K562 (cell line): ENCODE measurements around the gene SIRPA. TPM values are rescaled to one million over a fixed set of nuclear protein-coding genes. Genes with fewer than 3 reads are reported as not detected.

Experiments used
- ATAC-seq: fragments of 200-7000 bp; cut with Tn5 transposase; 3 replicates; pipeline ENCODE4 v1.9.1; 2020; ENCODE audit warnings: moderate library complexity
- BruUV-seq: library from RNA; stranded (reverse); fragments of 400-500 nt; replicated peaks from 2 replicates; lab custom pipeline; 2021; lab: Mats Ljungman, UMichigan
- CTCF ChIA-PET: fragments of 300-600 bp; formaldehyde crosslinking; extraction: SDS; loops from one replicate; lab custom pipeline; 2021; ENCODE audit warnings: low intra/inter-chr PET ratio; lab: Yijun Ruan, JAX
- POLR2A ChIA-PET: fragments of 300-600, 350-650 bp; sonication (Branson Sonifier 250); formaldehyde crosslinking; extraction: SDS; loops from one replicate; lab custom pipeline; 2021; ENCODE audit warnings: antibody characterized with exemption, inconsistent platforms; lab: Yijun Ruan, JAX
- DNase-seq, 4 experiments: peaks; one replicate each; pipeline versions ENCODE4 v3.0.0 to v3.0.0-alpha.2; 2011 to 2018; ENCODE audit warnings: low spot score in 3 of 4, mixed read lengths in 3 of 4; ENCODE audit errors: extremely low read depth in 1 of 4
- FAIRE-seq: peaks from 2 replicates; lab custom pipeline; 2011; peaks lifted over from hg19 to GRCh38; lab: Jason Lieb, UNC
- H2AFZ ChIP-seq: 2 replicates; pipeline ENCODE4 v1.6.0; 2011; ENCODE audit warnings: low read depth, low read length, control low read depth, inconsistent platforms
- H3K27ac ChIP-seq: fragments of 200-600 bp; 3 replicates; pipeline ENCODE4 v1.8.0; 2011; ENCODE audit warnings: low read depth, mild to moderate bottlenecking, control low read depth, inconsistent platforms, low read length, moderate library complexity, mixed read lengths; ENCODE audit errors: extremely low read depth
- H3K27me3 ChIP-seq, 2 experiments: fragments of 300-600 bp in 1 of 2; 2 replicates in 1 of 2; 3 replicates in 1 of 2; pipeline versions ENCODE4 v1.6.0 to v1.8.0; 2011; ENCODE audit warnings: inconsistent platforms in 2 of 2, low read length in 2 of 2, mild to moderate bottlenecking in 1 of 2, mixed read lengths in 1 of 2, moderate library complexity in 1 of 2; ENCODE audit not compliant: control insufficient read depth in 2 of 2, insufficient read depth in 2 of 2
- H3K36me3 ChIP-seq: fragments of 300-600 bp; 3 replicates; pipeline ENCODE4 v1.8.0; 2011; ENCODE audit warnings: mild to moderate bottlenecking, low read length, inconsistent platforms; ENCODE audit not compliant: control insufficient read depth, insufficient read depth
- H3K4me1 ChIP-seq, 2 experiments: fragments of 200-600 bp in 1 of 2; replicated peaks in 1 of 2; 2 replicates in 1 of 2; 3 replicates in 1 of 2; pipeline versions ENCODE4 v1.5.1 to v1.8.0; 2011; ENCODE audit warnings: inconsistent platforms in 2 of 2, low read length in 2 of 2, mild to moderate bottlenecking in 1 of 2, mixed read lengths in 1 of 2, moderate library complexity in 1 of 2; ENCODE audit not compliant: control insufficient read depth in 2 of 2, insufficient read depth in 2 of 2
- H3K4me2 ChIP-seq: 2 replicates; pipeline ENCODE4 v1.6.1; 2011; ENCODE audit warnings: low read length, control low read depth, inconsistent platforms, mixed read lengths; ENCODE audit not compliant: insufficient read depth
- H3K4me3 ChIP-seq: fragments of 200-600 bp; sonication (generic), shearing (Covaris generic); 2 replicates; pipeline ENCODE4 v1.5.1; 2016; ENCODE audit warnings: control low read depth, inconsistent platforms
- H3K79me2 ChIP-seq: fragments of 200-600 bp; 3 replicates; pipeline ENCODE4 v1.8.0; 2011; ENCODE audit warnings: low read length, inconsistent platforms; ENCODE audit not compliant: control insufficient read depth, insufficient read depth
- H3K9ac ChIP-seq, 2 experiments: 2 replicates each; pipeline versions ENCODE4 v1.6.0 to v1.6.1; 2011; ENCODE audit warnings: low read depth in 2 of 2, low read length in 2 of 2, control low read depth in 1 of 2, inconsistent platforms in 1 of 2, mild to moderate bottlenecking in 1 of 2, mixed read lengths in 1 of 2; ENCODE audit not compliant: insufficient read depth in 1 of 2
- H3K9me1 ChIP-seq: one replicate; pipeline ENCODE4 v1.6.0; 2011; ENCODE audit warnings: inconsistent platforms, mild to moderate bottlenecking, low read length, moderate library complexity; ENCODE audit not compliant: control insufficient read depth, insufficient read depth
- H3K9me3 ChIP-seq: replicated peaks from 2 replicates; pipeline ENCODE4 v1.5.1; 2011; ENCODE audit warnings: low read depth, low read length, inconsistent platforms; ENCODE audit not compliant: control insufficient read depth, insufficient read depth
- H4K20me1 ChIP-seq: replicated peaks from 2 replicates; pipeline ENCODE4 v1.6.1; 2011; ENCODE audit warnings: low read length, inconsistent platforms, mixed read lengths; ENCODE audit not compliant: control insufficient read depth, insufficient read depth
- ARHGAP35 ChIP-seq: fragments of 450-650 bp; IDR thresholded peaks from 2 replicates; pipeline ENCODE4 v1.6.1; 2018; ENCODE audit not compliant: partially characterized antibody
- CREB1 ChIP-seq, 2 experiments: sonication (generic) in 1 of 2; formaldehyde crosslinking in 1 of 2; IDR thresholded peaks; 2 replicates each; pipeline versions ENCODE4 v1.6.1 to v1.8.0; 2012 to 2022; ENCODE audit warnings: inconsistent platforms in 1 of 2, mild to moderate bottlenecking in 1 of 2, missing genetic modification reagents in 1 of 2, moderate library complexity in 1 of 2
- LEF1 ChIP-seq: fragments of 450-650 bp; IDR thresholded peaks from 2 replicates; pipeline ENCODE4 v1.6.1; 2016; ENCODE audit warnings: mild to moderate bottlenecking
- MEIS2 ChIP-seq: fragments of 450-650 bp; IDR thresholded peaks from 2 replicates; pipeline ENCODE4 v1.6.1; 2014; ENCODE audit warnings: mild to moderate bottlenecking; ENCODE audit not compliant: partially characterized antibody
- PTRF ChIP-seq: fragments of 450-650 bp; IDR thresholded peaks from 2 replicates; pipeline ENCODE4 v1.6.1; 2016; ENCODE audit warnings: mild to moderate bottlenecking, missing genetic modification characterization, missing compliant biosample characterization
- SMAD4 ChIP-seq: fragments of 250-450 bp; sonication (Bioruptor Pico); conservative IDR thresholded peaks from 2 replicates; pipeline ENCODE4 v1.8.0; 2021; ENCODE audit warnings: inconsistent platforms, mild to moderate bottlenecking, moderate library complexity
- SMARCA5 ChIP-seq: fragments of 450-650 bp; IDR thresholded peaks from 2 replicates; pipeline ENCODE4 v1.6.1; 2016
- TAF15 ChIP-seq: fragments of 200-400 bp; formaldehyde crosslinking; IDR thresholded peaks from 2 replicates; pipeline ENCODE4 v1.6.1; 2017; ENCODE audit warnings: mild to moderate bottlenecking, low read depth, low read length, moderate library complexity
- ZNF274 ChIP-seq: IDR thresholded peaks from 2 replicates; pipeline ENCODE4 v1.6.1; 2011; ENCODE audit warnings: low read depth, mild to moderate bottlenecking, low read length, moderate library complexity, borderline replicate concordance
- ZNF57 ChIP-seq: fragments of 450-650 bp; formaldehyde crosslinking; IDR thresholded peaks from 2 replicates; pipeline ENCODE4 v1.4.0; 2020; ENCODE audit warnings: mild to moderate bottlenecking, moderate library complexity
- WGBS: fragments of 100-300 bp; shearing (Covaris generic); methylation state at CpG from one replicate; pipeline ENCODE4 v1.1.6; 2016; ENCODE audit warnings: low coverage, mixed read lengths; ENCODE audit not compliant: insufficient coverage; ENCODE audit errors: missing lambda C conversion rate; 5-methylcytosine and 5-hydroxymethylcytosine counted together
- in situ Hi-C: fragments of 300-500 bp; cut with MboI; formaldehyde crosslinking; loops from 4 replicates; pipeline ENCODE4 v1.15.0; 2018; ENCODE audit warnings: inconsistent platforms, mixed read lengths
- intact Hi-C: fragments of 100-400 bp; cut with micrococcal nuclease; formaldehyde crosslinking; loops from 2 replicates; pipeline ENCODE4 v1.14.2; 2022
- polyA plus RNA-seq, 8 experiments: library from polyadenylated mRNA; depleted of rRNA in 4 of 8; stranded (reverse) in 5 of 8; unstranded in 3 of 8; fragments of >200 nt; fragmentation: Nextera tagmentation in 2 of 8; fragmentation: Illumina TruSeq in 1 of 8; extraction: Ambion mirVana in 2 of 8; extraction: Trizol in 1 of 8; gene quantifications; 2 replicates each; pipeline versions ENCODE4 v1.2.1 to v1.2.3, GENCODE V29; 2011 to 2014; ENCODE audit warnings: inconsistent platforms in 1 of 8, missing spikeins in 1 of 8
- total RNA-seq, 7 experiments: library from RNA; depleted of rRNA in 6 of 7; stranded (reverse); fragments of >200 nt in 6 of 7; fragmentation: Illumina TruSeq in 2 of 7; extraction: Trizol in 2 of 7; gene quantifications; 2 replicates each; pipeline versions ENCODE4 v1.2.1 to v1.2.3, GENCODE V29; 2011 to 2021; ENCODE audit warnings: low replicate concordance in 1 of 7
- TF ChIP-seq, protein P1 (sequence below): sonication (generic); formaldehyde crosslinking; IDR thresholded peaks from 2 replicates; pipeline ENCODE4 v1.8.0; 2022; ENCODE audit warnings: mild to moderate bottlenecking, low read depth, missing genetic modification reagents
- TF ChIP-seq, protein P2 (sequence below): fragments of 450-650 bp; formaldehyde crosslinking; IDR thresholded peaks from 2 replicates; pipeline ENCODE4 v1.4.0; 2020; ENCODE audit warnings: mild to moderate bottlenecking

SIRPA gene
- total and polyA plus RNA-seq, 9 of the 15 experiments (the other 6 are each of a cell fraction or from before 2014, with no cell fraction given), result 0.01 to 0.40 (median 0.11) TPM; not detected in 2

DNA sequence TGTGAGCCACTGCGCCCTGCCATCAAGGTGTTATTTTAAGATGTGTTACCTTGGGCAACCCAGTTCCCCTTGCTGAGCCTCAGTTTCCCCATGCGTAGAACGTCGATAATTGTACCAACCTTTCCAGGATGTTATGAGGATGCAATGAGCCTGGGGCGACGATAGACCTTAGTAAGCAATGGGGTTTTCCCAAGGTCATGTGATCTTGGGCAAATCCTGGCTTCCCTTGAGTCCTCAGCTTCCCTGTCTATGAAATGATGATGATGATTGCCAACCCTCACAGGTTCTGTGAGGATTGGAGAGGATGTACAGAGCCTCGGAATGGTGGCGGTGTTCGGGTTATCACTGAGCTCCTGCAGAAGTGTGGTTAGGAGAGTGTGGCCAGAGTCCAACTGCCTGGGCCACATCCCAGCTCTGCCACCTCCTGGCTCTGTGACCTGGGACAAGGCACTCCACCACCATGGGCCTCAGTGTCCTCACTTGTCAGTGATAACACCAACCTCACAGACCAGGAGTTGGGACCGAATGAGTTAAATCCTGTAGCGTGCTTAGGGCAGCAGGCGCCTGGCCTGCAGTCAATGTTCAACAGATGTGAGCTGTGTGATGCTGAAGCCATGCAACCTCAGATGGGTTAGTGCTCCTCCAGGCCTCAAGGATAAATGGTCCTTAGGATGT is 23.4 kb downstream of the SIRPA start:
- ChIA-PET CTCF (no interaction called here), POLR2A (no interaction called here)
- in situ Hi-C loops, result no loop called here
- Histone ChIP-seq H3K9ac (no peak overlapping the region), H3K27ac (no peak overlapping the region), H2AFZ (no peak overlapping the region), H3K4me3 (no peak overlapping the region), H3K79me2 (no peaks in the 10 kb centered on the region), H3K9me3 (no peaks in the 10 kb centered on the region), H4K20me1 (no peaks in the 10 kb centered on the region), H3K4me2 (no peak overlapping the region), H3K36me3 (no peaks in the 10 kb centered on the region), H3K27me3 (no peaks in the 10 kb centered on the region), H3K9me1 (no peaks in the 10 kb centered on the region), H3K4me1 (no peaks in the 10 kb centered on the region)
- WGBS, result 6% methylated on average over 12 of the region's 12 CpGs
- TF ChIP-seq, protein P1, sequence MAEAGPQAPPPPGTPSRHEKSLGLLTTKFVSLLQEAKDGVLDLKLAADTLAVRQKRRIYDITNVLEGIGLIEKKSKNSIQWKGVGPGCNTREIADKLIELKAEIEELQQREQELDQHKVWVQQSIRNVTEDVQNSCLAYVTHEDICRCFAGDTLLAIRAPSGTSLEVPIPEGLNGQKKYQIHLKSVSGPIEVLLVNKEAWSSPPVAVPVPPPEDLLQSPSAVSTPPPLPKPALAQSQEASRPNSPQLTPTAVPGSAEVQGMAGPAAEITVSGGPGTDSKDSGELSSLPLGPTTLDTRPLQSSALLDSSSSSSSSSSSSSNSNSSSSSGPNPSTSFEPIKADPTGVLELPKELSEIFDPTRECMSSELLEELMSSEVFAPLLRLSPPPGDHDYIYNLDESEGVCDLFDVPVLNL (CRISPR knock-in tag), result no peak
- TF ChIP-seq TAF15 (no peak), SMAD4 (CRISPR knock-in tag) (no peak), ZNF57 (no peak), CREB1 (IDR thresholded peaks at IDR 0.05) (no peak), CREB1 (CRISPR knock-in tag; IDR thresholded peaks at IDR 0.05) (no peak), LEF1 (no peak), MEIS2 (no peak), ARHGAP35 (no peak), ZNF274 (no peak), PTRF (no peak), SMARCA5 (no peak)
- TF ChIP-seq, protein P2, sequence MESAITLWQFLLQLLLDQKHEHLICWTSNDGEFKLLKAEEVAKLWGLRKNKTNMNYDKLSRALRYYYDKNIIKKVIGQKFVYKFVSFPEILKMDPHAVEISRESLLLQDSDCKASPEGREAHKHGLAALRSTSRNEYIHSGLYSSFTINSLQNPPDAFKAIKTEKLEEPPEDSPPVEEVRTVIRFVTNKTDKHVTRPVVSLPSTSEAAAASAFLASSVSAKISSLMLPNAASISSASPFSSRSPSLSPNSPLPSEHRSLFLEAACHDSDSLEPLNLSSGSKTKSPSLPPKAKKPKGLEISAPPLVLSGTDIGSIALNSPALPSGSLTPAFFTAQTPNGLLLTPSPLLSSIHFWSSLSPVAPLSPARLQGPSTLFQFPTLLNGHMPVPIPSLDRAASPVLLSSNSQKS (CRISPR knock-in tag), result no peak
- FAIRE-seq (no peak), DNase-seq (no peak), ATAC-seq (no peak)
- intact Hi-C loops, result no loop called here
- no TSS peak for BruUV-seq
